Bronchial epithelial cell (primary cell): Measurements from ENCODE around the gene PRKCE. TPM values are rescaled to one million over a fixed set of nuclear protein-coding genes. Genes with fewer than 3 reads are reported as not detected.

ENCODE experiments used
- DNase-seq: peaks from one replicate; pipeline ENCODE4 v3.0.0-alpha.2; 2010; ENCODE audit warnings: low read depth
- FAIRE-seq: peaks from 2 replicates; lab custom pipeline; 2011; peaks lifted over from hg19 to GRCh38; lab: Jason Lieb, UNC
- H3K27me3 ChIP-seq: 2 replicates; pipeline ENCODE4 v1.5.1; 2011; ENCODE audit warnings: low read length; ENCODE audit not compliant: control insufficient read depth, insufficient read depth
- H3K36me3 ChIP-seq: 2 replicates; pipeline ENCODE4 v1.5.1; 2011; ENCODE audit warnings: low read length; ENCODE audit not compliant: control insufficient read depth, insufficient read depth
- H3K4me3 ChIP-seq: 2 replicates; pipeline ENCODE4 v1.5.1; 2011; ENCODE audit warnings: mild to moderate bottlenecking, low read depth, low read length, control low read depth
- CTCF ChIP-seq: IDR thresholded peaks from 2 replicates; pipeline ENCODE4 v1.5.1; 2011; ENCODE audit warnings: mild to moderate bottlenecking, moderate library complexity, low read length, control low read depth, inconsistent platforms; ENCODE audit not compliant: insufficient read depth, severe bottlenecking
- total RNA-seq: library from RNA; depleted of rRNA; stranded (reverse); fragments of >200 nt; gene quantifications from 2 replicates; pipeline ENCODE4 v1.2.1, GENCODE V29; 2014

Gene PRKCE
- total RNA-seq, 1 donor from 2014 or later: 6.3 TPM

GRCh38 chr2:45788401-45788800, 136.9 kb downstream of the PRKCE start:
- no peak for FAIRE-seq
- H3K36me3 ChIP-seq: no peaks in the 10 kb centered on the region
- no peak for TF ChIP-seq CTCF
- DNase-seq: no peak
- no peaks in the 10 kb centered on the region for H3K27me3 ChIP-seq
- H3K4me3 ChIP-seq: no peak overlapping the region

GRCh38 chr2:45789317-45789716, 137.8 kb downstream of the PRKCE start:
- Histone ChIP-seq H3K4me3 (no peak overlapping the region), H3K36me3 (no peaks in the 10 kb centered on the region), H3K27me3 (no peaks in the 10 kb centered on the region)
- TF ChIP-seq CTCF: no peak
- DNase-seq (no peak), FAIRE-seq (no peak)

GRCh38 chr2:45789961-45790723, 138.7 kb downstream of the PRKCE start:
- no peak for FAIRE-seq
- TF ChIP-seq CTCF: no peak
- Histone ChIP-seq H3K27me3 (no peaks in the 10 kb centered on the region), H3K36me3 (no peaks in the 10 kb centered on the region), H3K4me3 (no peak overlapping the region)
- DNase-seq: no peak

- H3K27me3 ChIP-seq: no peaks in the 10 kb centered on the region
- H3K36me3 ChIP-seq: no peaks in the 10 kb centered on the region
- DNase-seq: no peak
- H3K4me3 ChIP-seq: no peak overlapping the region
- TF ChIP-seq CTCF: no peak
- no peak for FAIRE-seq
Observed at GRCh38 chr2:45793305-45793962, 142.0 kb downstream of the PRKCE start.

GRCh38 chr2:45794134-45794617, 142.7 kb downstream of the PRKCE start:
- no peak for DNase-seq
- Histone ChIP-seq H3K4me3 (no peak overlapping the region), H3K36me3 (no peaks in the 10 kb centered on the region), H3K27me3 (no peaks in the 10 kb centered on the region)
- peak; percentile 40 for FAIRE-seq
- no peak for TF ChIP-seq CTCF
